Retinal pigment epithelial cell (primary cell): ENCODE data around the gene NETO1.

Source experiments
- DNase-seq: peaks from one replicate; pipeline ENCODE4 v3.0.0-alpha.2; 2010; ENCODE audit warnings: low read depth
- H3K4me3 ChIP-seq: 2 replicates; pipeline ENCODE4 v1.5.1; 2011; ENCODE audit warnings: mild to moderate bottlenecking, low read length, control low read depth, moderate library complexity
- TF ChIP-seq, protein P1 (sequence below): conservative IDR thresholded peaks from 2 replicates; pipeline ENCODE4 v1.5.1; 2011; ENCODE audit warnings: low read depth, low read length, control low read depth, inconsistent platforms

The NETO1 gene

DNA sequence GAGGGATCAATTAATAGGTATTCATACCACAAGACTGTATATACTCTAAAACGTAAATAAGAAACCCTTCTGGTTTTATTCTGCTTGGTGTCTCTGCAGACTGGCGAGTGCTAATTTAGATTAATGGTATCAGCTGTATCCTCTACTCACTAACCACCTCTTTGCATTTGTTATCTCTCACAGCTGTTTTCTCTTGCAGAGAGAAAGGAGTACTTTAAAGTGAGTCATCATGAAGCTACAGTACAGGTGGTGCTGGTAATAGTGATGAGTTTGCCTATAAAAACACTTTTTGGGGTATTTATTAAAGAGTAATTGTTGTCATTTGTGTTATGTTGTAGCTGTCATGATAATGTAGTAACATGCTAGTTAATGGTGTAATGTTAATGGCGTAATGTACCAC lies 147.7 kb downstream of the NETO1 start:
- TF ChIP-seq, protein P1, sequence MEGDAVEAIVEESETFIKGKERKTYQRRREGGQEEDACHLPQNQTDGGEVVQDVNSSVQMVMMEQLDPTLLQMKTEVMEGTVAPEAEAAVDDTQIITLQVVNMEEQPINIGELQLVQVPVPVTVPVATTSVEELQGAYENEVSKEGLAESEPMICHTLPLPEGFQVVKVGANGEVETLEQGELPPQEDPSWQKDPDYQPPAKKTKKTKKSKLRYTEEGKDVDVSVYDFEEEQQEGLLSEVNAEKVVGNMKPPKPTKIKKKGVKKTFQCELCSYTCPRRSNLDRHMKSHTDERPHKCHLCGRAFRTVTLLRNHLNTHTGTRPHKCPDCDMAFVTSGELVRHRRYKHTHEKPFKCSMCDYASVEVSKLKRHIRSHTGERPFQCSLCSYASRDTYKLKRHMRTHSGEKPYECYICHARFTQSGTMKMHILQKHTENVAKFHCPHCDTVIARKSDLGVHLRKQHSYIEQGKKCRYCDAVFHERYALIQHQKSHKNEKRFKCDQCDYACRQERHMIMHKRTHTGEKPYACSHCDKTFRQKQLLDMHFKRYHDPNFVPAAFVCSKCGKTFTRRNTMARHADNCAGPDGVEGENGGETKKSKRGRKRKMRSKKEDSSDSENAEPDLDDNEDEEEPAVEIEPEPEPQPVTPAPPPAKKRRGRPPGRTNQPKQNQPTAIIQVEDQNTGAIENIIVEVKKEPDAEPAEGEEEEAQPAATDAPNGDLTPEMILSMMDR: no peak
- no peak for DNase-seq

GRCh38 chr18:72704202-72704601 lies 163.6 kb downstream of the NETO1 start:
- no peak for DNase-seq
- no peak overlapping the region for H3K4me3 ChIP-seq
- TF ChIP-seq, protein P1: no peak

More for the DNA sequence above, 147.7 kb downstream of the NETO1 start:
- no peak overlapping the region for H3K4me3 ChIP-seq

- H3K4me3 ChIP-seq: no peak overlapping the region
- TF ChIP-seq, protein P1: peak; percentile 57
- no peak for DNase-seq
These were observed 166.7 kb downstream of the NETO1 start for GRCh38 chr18:72700961-72701710.

- TF ChIP-seq, protein P1: no peak
- H3K4me3 ChIP-seq: no peak overlapping the region
These were observed 170.1 kb downstream of the NETO1 start for GRCh38 chr18:72697706-72698105.

DNA sequence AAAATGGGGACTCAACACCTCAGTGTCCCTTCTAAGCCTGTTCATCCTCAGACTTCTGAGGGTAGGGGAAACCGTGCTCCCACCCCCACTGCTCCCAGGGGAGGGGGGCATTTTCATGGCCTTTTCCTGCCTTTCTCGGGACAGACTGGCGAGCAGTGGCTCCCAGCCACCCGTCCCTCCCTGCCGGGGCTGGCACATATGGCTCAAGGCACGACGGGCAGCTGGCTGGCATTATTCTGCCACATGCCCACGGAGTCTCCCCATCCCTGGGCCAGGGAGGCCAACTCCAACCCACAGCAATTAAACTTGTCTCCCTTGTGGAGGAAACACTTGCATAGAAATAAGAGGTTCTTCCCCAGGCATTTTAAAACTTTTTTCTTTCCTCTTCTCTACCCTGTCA lies 175.2 kb downstream of the NETO1 start:
- TF ChIP-seq, protein P1: no peak
- H3K4me3 ChIP-seq: peak overlapping the region; percentile 13
- no peak for DNase-seq

More at GRCh38 chr18:72697706-72698105, 170.1 kb downstream of the NETO1 start:
- DNase-seq: no peak
